ENCODE results near the gene CPSF2.

- no peak for TF ChIP-seq CTCF (IDR thresholded peaks at IDR 0.05)
- TF ChIP-seq POLR2A (IDR thresholded peaks at IDR 0.05), result no peak
Measured at GRCh38 chr14:92175811-92176210, 54.0 kb downstream of the CPSF2 start.

Data from thyroid gland (tissue), 4 donors.